ENCODE data around the gene IFT20. TPM values are rescaled to one million over a fixed set of nuclear protein-coding genes. Genes with fewer than 3 reads are reported as not detected.

Gene IFT20
- total and polyA plus RNA-seq, 2 of the 13 experiments (the other 11 are each of a cell fraction or from before 2014, with no cell fraction given), result 28.0 to 37.8 TPM

- POLR2A ChIA-PET, result no interaction called here
- Histone ChIP-seq H3K4me1 (ENCODE audit: insufficient read depth, low read length) (peaks cover 31% of the 10 kb centered on the region), H3K9me3 (ENCODE audit: low read length) (no peaks in the 10 kb centered on the region), H4K20me1 (ENCODE audit: insufficient read depth, low read length) (no peaks in the 10 kb centered on the region), H3K36me3 (replicated peaks in 1 of 2; ENCODE audit: control insufficient read depth in 1 of 2, insufficient read depth in 2 of 2, low read length in 2 of 2) (no peaks in the 10 kb centered on the region), H3K27ac (ENCODE audit: extremely low read length, insufficient read depth, low read length) (no peak overlapping the region), H3K9ac (ENCODE audit: insufficient read depth, low read depth, low read length) (no peak overlapping the region), H3K27me3 (ENCODE audit: control insufficient read depth in 1 of 2, insufficient read depth in 2 of 2, low read length in 2 of 2) (no peaks in the 10 kb centered on the region; a peak in 2 of 5 replicates), H3K79me2 (ENCODE audit: insufficient read depth, low read length) (peaks cover 7% of the 10 kb centered on the region), H3K4me2 (ENCODE audit: low read depth, low read length) (no peak overlapping the region), H2AFZ (ENCODE audit: low read length) (no peak overlapping the region), H3K4me3 (replicated peaks in 1 of 3; ENCODE audit: insufficient read depth in 1 of 3, low read depth in 2 of 3, low read length in 3 of 3) (no peak overlapping the region)
- FAIRE-seq (no peak), DNase-seq (ENCODE audit: low spot score) (no peak), ATAC-seq (no peak)
- WGBS (ENCODE audit: low lambda C conversion rate), result 20% methylated on average over 2 of the region's 2 CpGs
- CTCF ChIA-PET (ENCODE audit: low intra/inter-chr PET ratio, low total read pairs), result no interaction called here
- intact Hi-C loops (cut with micrococcal nuclease; ENCODE audit: unreplicated experiment), result no loop called here
- TF ChIP-seq TBL1XR1 (IDR thresholded peaks at IDR 0.05; ENCODE audit: borderline replicate concordance, low read length, partially characterized antibody) (no peak), ARID5B (CRISPR knock-in tag; IDR thresholded peaks at IDR 0.05) (no peak), NR2F6 (IDR thresholded peaks at IDR 0.05) (no peak), NR2F6 (CRISPR knock-in tag; IDR thresholded peaks at IDR 0.05) (no peak), MBNL3 (CRISPR knock-in tag; conservative IDR thresholded peaks at IDR 0.05) (no peak), MIER3 (CRISPR knock-in tag; IDR thresholded peaks at IDR 0.05; ENCODE audit: borderline replicate concordance) (no peak), ZKSCAN5 (CRISPR knock-in tag; IDR thresholded peaks at IDR 0.05) (no peak), RBM22 (optimal IDR thresholded peaks at IDR 0.05; ENCODE audit: low read length) (no peak), ZNF839 (CRISPR knock-in tag; IDR thresholded peaks at IDR 0.05; ENCODE audit: borderline replicate concordance) (no peak), MYPOP (CRISPR knock-in tag; IDR thresholded peaks at IDR 0.05) (no peak), ZNF570 (CRISPR knock-in tag; IDR thresholded peaks at IDR 0.05; ENCODE audit: borderline replicate concordance) (no peak), ZNF430 (CRISPR knock-in tag; IDR thresholded peaks at IDR 0.05) (no peak), RFXAP (CRISPR knock-in tag; IDR thresholded peaks at IDR 0.05; ENCODE audit: borderline replicate concordance) (no peak)
- TF ChIP-seq, protein P1, sequence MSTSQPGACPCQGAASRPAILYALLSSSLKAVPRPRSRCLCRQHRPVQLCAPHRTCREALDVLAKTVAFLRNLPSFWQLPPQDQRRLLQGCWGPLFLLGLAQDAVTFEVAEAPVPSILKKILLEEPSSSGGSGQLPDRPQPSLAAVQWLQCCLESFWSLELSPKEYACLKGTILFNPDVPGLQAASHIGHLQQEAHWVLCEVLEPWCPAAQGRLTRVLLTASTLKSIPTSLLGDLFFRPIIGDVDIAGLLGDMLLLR (CRISPR knock-in tag; IDR thresholded peaks at IDR 0.05), result no peak
- TF ChIP-seq, protein P2, sequence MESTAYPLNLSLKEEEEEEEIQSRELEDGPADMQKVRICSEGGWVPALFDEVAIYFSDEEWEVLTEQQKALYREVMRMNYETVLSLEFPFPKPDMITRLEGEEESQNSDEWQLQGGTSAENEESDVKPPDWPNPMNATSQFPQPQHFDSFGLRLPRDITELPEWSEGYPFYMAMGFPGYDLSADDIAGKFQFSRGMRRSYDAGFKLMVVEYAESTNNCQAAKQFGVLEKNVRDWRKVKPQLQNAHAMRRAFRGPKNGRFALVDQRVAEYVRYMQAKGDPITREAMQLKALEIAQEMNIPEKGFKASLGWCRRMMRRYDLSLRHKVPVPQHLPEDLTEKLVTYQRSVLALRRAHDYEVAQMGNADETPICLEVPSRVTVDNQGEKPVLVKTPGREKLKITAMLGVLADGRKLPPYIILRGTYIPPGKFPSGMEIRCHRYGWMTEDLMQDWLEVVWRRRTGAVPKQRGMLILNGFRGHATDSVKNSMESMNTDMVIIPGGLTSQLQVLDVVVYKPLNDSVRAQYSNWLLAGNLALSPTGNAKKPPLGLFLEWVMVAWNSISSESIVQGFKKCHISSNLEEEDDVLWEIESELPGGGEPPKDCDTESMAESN (CRISPR knock-in tag; conservative IDR thresholded peaks at IDR 0.05), result no peak
- no TSS peak for BruUV-seq (replicated peaks)
- in situ Hi-C loops (cut with HindIII; ENCODE audit: extremely low pct_ligation_motif_present, low pct_unique_long_range_greater_than_20kb), result loop anchor here (25.0 kb wide), 1 partner anchor 277 kb away; the partner anchor contains the start of gene NLK
These were observed 21.4 kb downstream of the IFT20 start for GRCh38 chr17:28313841-28314240.

Data from HepG2 (cell line).